ENCODE data around the gene FRMPD4.

Gene FRMPD4

GRCh38 chrX:12227412-12228041 lies 89.3 kb downstream of the FRMPD4 start:
- POLR2A ChIA-PET: no interaction called here
- TF ChIP-seq CTCF (IDR thresholded peaks at IDR 0.05; ENCODE audit: control extremely low read depth, extremely low read depth, low read depth, missing control alignments): no peak
- DNase-seq (ENCODE audit: extremely low spot score): no peak
- CTCF ChIA-PET: no interaction called here

GRCh38 chrX:12228862-12229261 lies 90.6 kb downstream of the FRMPD4 start:
- ChIA-PET CTCF (no interaction called here), POLR2A (no interaction called here)
- TF ChIP-seq CTCF (IDR thresholded peaks at IDR 0.05; ENCODE audit: control extremely low read depth, extremely low read depth, low read depth, missing control alignments): no peak
- DNase-seq (ENCODE audit: extremely low spot score): no peak

GRCh38 chrX:12229986-12230385 lies 91.7 kb downstream of the FRMPD4 start:
- CTCF ChIA-PET: no interaction called here
- POLR2A ChIA-PET: no interaction called here

GRCh38 chrX:12234534-12235329 lies 96.5 kb downstream of the FRMPD4 start:
- ChIA-PET POLR2A (no interaction called here), CTCF (no interaction called here)

More at GRCh38 chrX:12229986-12230385, 91.7 kb downstream of the FRMPD4 start:
- DNase-seq (ENCODE audit: extremely low spot score): no peak
- TF ChIP-seq CTCF (IDR thresholded peaks at IDR 0.05; ENCODE audit: control extremely low read depth, extremely low read depth, low read depth, missing control alignments): no peak

GRCh38 chrX:12236156-12236555 lies 97.9 kb downstream of the FRMPD4 start:
- DNase-seq (ENCODE audit: extremely low spot score): no peak
- TF ChIP-seq CTCF (IDR thresholded peaks at IDR 0.05; ENCODE audit: control extremely low read depth, extremely low read depth, low read depth, missing control alignments): no peak
- POLR2A ChIA-PET: no interaction called here
- CTCF ChIA-PET: no interaction called here

More at GRCh38 chrX:12234534-12235329, 96.5 kb downstream of the FRMPD4 start:
- no peak for DNase-seq (ENCODE audit: extremely low spot score)
- no peak for TF ChIP-seq CTCF (IDR thresholded peaks at IDR 0.05; ENCODE audit: control extremely low read depth, extremely low read depth, low read depth, missing control alignments)

- CTCF ChIA-PET: no interaction called here
Measured at GRCh38 chrX:12237131-12237530, 98.9 kb downstream of the FRMPD4 start.

More at GRCh38 chrX:12237131-12237530, 98.9 kb downstream of the FRMPD4 start:
- TF ChIP-seq CTCF (IDR thresholded peaks at IDR 0.05; ENCODE audit: control extremely low read depth, extremely low read depth, low read depth, missing control alignments): no peak
- POLR2A ChIA-PET: no interaction called here
- DNase-seq (ENCODE audit: extremely low spot score): no peak

Measured in GM10248 (cell line).